Measurements from ENCODE around the gene SEPTIN1.
A peak's percentile ranks its signal among the peaks of the same experiment; 100 is the strongest.
"Not testable (repeated sequence)": the region's sequence is repeated elsewhere in the genome, so short reads cannot be mapped to it uniquely, and the experiment has no call there.

SEPTIN1 gene

GRCh38 chr16:30350134-30350871, 32.1 kb downstream of the SEPTIN1 start:
- Mint-ChIP-seq H3K4me3 (peak overlapping the region; percentile 44), H3K36me3 (no peaks in the 10 kb centered on the region), H3K4me1 (ENCODE audit: low read depth) (peaks cover 24% of the 10 kb centered on the region)

DNA sequence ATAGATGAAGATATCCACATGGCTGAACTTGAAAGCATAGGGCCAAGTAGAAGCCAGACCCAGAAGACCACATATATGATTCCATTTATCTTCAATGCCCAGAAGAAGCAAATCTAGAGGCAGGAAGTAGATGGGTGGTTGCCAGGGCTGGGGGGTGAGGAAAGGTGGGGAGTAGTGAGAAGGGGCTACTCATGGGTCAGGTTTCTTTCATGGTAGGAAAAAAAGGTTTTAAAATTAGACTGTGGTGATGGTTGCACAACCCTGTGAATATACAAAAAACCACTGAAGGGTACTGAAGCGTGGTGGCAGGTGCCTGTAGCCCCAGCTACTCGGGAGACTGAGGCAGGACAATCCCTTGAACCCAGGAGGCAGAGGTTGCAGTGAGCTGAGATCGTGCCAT, 32.7 kb downstream of the SEPTIN1 start:
- H3K27ac Mint-ChIP-seq, result peak overlapping the region; percentile 69
- no peaks in the 10 kb centered on the region for H3K27me3 Mint-ChIP-seq
- H3K36me3 Mint-ChIP-seq, result no peaks in the 10 kb centered on the region
- H3K9me3 Mint-ChIP-seq (ENCODE audit: low read depth), result no peaks in the 10 kb centered on the region
- H3K4me3 Mint-ChIP-seq, result no peak overlapping the region
- H3K4me1 Mint-ChIP-seq (ENCODE audit: low read depth), result peaks cover 22% of the 10 kb centered on the region

More at GRCh38 chr16:30350134-30350871, 32.1 kb downstream of the SEPTIN1 start:
- Mint-ChIP-seq H3K27ac (peak overlapping the region; percentile 83), H3K27me3 (no peaks in the 10 kb centered on the region), H3K9me3 (ENCODE audit: low read depth) (no peaks in the 10 kb centered on the region)

- H3K4me3 Mint-ChIP-seq, result no peak overlapping the region
- H3K9me3 Mint-ChIP-seq (ENCODE audit: low read depth), result no peaks in the 10 kb centered on the region
- H3K27ac Mint-ChIP-seq, result peak overlapping the region; percentile 69
- H3K36me3 Mint-ChIP-seq, result no peaks in the 10 kb centered on the region
- peaks cover 16% of the 10 kb centered on the region for H3K4me1 Mint-ChIP-seq (ENCODE audit: low read depth)
- H3K27me3 Mint-ChIP-seq, result no peaks in the 10 kb centered on the region
These were observed 33.4 kb downstream of the SEPTIN1 start for GRCh38 chr16:30348929-30349328.

DNA sequence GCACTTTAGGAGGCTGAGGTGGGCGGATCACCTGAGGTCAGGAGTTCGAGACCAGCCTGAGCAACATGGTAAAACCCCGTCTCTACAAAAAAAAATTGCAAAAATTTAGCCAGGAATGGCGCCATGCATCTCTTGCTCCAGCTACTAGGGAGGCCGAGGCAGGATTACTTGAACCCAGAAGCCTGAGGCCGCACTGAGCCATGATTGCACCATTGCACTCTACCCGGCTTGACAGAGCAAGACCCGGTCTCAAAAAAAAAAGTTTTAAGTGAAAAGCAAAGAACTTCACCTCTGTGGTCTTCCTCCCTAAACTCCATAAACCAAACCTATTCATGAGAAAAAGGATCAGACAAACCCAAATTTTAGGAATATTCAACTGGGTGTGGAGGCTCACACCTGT, 34.2 kb downstream of the SEPTIN1 start:
- Mint-ChIP-seq H3K36me3 (no peaks in the 10 kb centered on the region), H3K4me3 (no peak overlapping the region), H3K9me3 (ENCODE audit: low read depth) (no peaks in the 10 kb centered on the region), H3K27me3 (no peaks in the 10 kb centered on the region), H3K4me1 (ENCODE audit: low read depth) (peaks cover 14% of the 10 kb centered on the region), H3K27ac (no peak overlapping the region)

GRCh38 chr16:30346286-30346685, 36.1 kb downstream of the SEPTIN1 start:
- H3K27me3 Mint-ChIP-seq, result no peaks in the 10 kb centered on the region
- H3K9me3 Mint-ChIP-seq (ENCODE audit: low read depth), result no peaks in the 10 kb centered on the region
- H3K4me1 Mint-ChIP-seq (ENCODE audit: low read depth), result peaks cover 8% of the 10 kb centered on the region
- H3K4me3 Mint-ChIP-seq, result no peak overlapping the region
- H3K27ac Mint-ChIP-seq, result no peak overlapping the region
- no peaks in the 10 kb centered on the region for H3K36me3 Mint-ChIP-seq

GRCh38 chr16:30343491-30343820, 38.9 kb downstream of the SEPTIN1 start:
- H3K27ac Mint-ChIP-seq; H3K4me1 Mint-ChIP-seq (ENCODE audit: low read depth); H3K36me3 Mint-ChIP-seq; H3K9me3 Mint-ChIP-seq (ENCODE audit: low read depth); H3K4me3 Mint-ChIP-seq; H3K27me3 Mint-ChIP-seq: not testable (repeated sequence)

DNA sequence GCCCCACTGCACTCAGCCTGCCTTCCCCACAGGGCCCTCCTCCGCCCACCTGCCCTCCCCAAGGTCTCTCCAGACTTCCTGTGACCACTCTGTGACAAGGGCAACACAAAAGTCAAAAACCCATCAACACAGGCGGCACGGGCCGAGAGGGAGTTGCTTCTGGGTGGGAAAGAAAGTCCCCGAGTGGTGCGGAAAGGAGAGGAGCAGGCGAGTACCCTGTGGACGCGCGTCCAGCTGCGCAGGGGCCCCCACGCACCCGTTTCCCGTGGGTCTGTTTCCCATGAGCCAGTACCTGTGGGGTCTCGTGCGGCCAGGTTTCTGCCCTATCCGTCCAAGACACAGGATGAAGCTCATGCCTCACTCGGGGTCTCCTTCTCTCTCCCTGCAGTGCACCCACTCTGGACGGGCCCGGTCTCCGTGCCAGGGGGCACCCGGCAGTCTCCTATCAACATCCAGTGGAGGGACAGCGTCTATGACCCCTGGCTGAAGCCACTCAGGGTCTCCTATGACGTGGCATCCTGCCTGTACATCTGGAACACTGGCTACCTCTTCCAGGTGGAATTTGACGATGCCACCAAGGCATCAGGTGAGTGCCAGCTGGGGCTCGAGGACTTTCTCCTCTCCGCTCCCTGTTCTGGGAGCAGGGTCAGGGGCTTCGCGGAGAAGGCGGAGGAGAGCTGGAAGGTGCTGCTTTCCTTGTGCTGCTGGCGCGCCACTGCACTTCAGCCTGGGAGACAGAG, 39.4 kb downstream of the SEPTIN1 start:
- H3K36me3 Mint-ChIP-seq, result no peaks in the 10 kb centered on the region
- H3K27ac Mint-ChIP-seq, result no peak overlapping the region
- no peaks in the 10 kb centered on the region for H3K27me3 Mint-ChIP-seq
- H3K4me3 Mint-ChIP-seq, result no peak overlapping the region
- peaks cover 7% of the 10 kb centered on the region for H3K4me1 Mint-ChIP-seq (ENCODE audit: low read depth)
- no peaks in the 10 kb centered on the region for H3K9me3 Mint-ChIP-seq (ENCODE audit: low read depth)

GRCh38 chr16:30341971-30342370, 40.4 kb downstream of the SEPTIN1 start:
- H3K4me1 Mint-ChIP-seq (ENCODE audit: low read depth); H3K9me3 Mint-ChIP-seq (ENCODE audit: low read depth); H3K36me3 Mint-ChIP-seq; H3K4me3 Mint-ChIP-seq; H3K27ac Mint-ChIP-seq; H3K27me3 Mint-ChIP-seq: not testable (repeated sequence)

DNA sequence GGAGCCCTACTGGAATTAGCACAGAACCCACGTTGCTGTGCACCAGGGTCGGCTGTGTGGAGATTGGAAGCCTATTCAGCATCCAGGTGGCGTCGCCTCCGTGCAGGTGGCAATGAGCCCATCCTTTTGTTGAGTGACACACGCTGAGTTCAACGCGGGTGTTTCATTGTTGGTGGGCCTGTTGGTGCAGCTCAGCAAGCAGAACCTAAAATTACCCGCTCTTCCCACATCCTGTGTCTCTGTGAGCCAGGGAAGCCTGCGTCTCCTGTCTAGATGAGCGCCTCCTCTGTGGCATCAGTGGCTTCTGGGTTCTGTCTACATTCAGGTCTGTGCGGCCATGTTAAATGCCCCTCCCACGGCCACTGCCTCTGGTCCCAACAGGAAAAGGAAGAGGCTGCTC, 41.7 kb downstream of the SEPTIN1 start:
- no peaks in the 10 kb centered on the region for H3K27me3 Mint-ChIP-seq
- H3K4me1 Mint-ChIP-seq (ENCODE audit: low read depth), result peaks cover 14% of the 10 kb centered on the region
- peak overlapping the region; percentile 38 for H3K4me3 Mint-ChIP-seq
- H3K36me3 Mint-ChIP-seq, result no peaks in the 10 kb centered on the region
- H3K27ac Mint-ChIP-seq, result no peak overlapping the region
- H3K9me3 Mint-ChIP-seq (ENCODE audit: low read depth), result no peaks in the 10 kb centered on the region

- peaks cover 17% of the 10 kb centered on the region for H3K4me1 Mint-ChIP-seq (ENCODE audit: low read depth)
- H3K27ac Mint-ChIP-seq; H3K4me3 Mint-ChIP-seq; H3K9me3 Mint-ChIP-seq (ENCODE audit: low read depth); H3K36me3 Mint-ChIP-seq; H3K27me3 Mint-ChIP-seq: not testable (repeated sequence)
These were observed 43.6 kb downstream of the SEPTIN1 start for GRCh38 chr16:30338715-30339114.

GRCh38 chr16:30337964-30338357, 44.4 kb downstream of the SEPTIN1 start:
- H3K4me3 Mint-ChIP-seq; H3K36me3 Mint-ChIP-seq; H3K27ac Mint-ChIP-seq; H3K27me3 Mint-ChIP-seq; H3K9me3 Mint-ChIP-seq (ENCODE audit: low read depth): not testable (repeated sequence)
- H3K4me1 Mint-ChIP-seq (ENCODE audit: low read depth), result peaks cover 19% of the 10 kb centered on the region

DNA sequence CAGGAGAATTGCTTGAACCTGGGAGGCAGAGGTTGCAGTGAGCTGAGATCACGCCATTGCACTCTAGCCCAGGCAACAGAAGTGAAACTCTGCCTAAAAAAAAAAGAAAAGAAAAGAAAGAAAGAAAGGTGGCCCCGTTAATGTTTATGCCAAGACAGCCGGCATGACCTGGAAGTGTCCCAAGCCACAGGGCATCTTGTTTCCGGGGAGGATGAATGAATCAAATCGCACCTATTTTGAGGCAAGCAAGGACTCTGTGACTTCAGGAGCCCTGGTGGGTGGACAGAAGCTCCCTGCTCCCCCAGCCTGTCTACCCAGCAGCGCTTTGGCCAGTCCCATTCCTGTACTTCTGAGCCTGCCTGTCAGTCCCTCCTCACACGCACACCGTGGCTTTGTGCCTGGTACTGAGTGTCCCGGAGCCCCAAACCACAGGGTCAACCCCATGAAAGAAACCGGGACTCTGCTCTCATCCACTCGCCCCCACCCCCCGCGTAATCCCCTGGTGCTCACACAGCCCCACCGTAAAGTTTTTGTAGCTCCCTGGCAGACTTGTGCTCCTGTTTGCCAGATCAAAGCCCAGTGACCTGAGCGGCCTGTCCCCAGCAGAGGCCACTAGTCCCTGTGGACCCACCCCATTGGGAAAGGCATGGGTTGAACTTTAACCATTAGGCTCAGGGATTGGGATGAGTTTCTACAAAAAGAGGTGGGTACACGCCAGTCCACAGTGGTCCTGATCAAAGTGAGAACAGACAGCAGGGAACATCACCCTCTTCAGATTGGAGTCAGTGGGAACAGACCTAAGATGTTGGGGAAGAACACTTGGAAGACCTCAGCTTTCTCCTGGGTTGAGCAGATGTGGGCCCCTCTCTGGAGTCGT, 46.5 kb downstream of the SEPTIN1 start:
- no peaks in the 10 kb centered on the region for H3K36me3 Mint-ChIP-seq
- peak overlapping the region; percentile 85 for H3K4me3 Mint-ChIP-seq
- no peaks in the 10 kb centered on the region for H3K27me3 Mint-ChIP-seq
- H3K4me1 Mint-ChIP-seq (ENCODE audit: low read depth), result peaks cover 25% of the 10 kb centered on the region
- H3K9me3 Mint-ChIP-seq (ENCODE audit: low read depth), result no peaks in the 10 kb centered on the region
- H3K27ac Mint-ChIP-seq, result peak overlapping the region; percentile 66

DNA sequence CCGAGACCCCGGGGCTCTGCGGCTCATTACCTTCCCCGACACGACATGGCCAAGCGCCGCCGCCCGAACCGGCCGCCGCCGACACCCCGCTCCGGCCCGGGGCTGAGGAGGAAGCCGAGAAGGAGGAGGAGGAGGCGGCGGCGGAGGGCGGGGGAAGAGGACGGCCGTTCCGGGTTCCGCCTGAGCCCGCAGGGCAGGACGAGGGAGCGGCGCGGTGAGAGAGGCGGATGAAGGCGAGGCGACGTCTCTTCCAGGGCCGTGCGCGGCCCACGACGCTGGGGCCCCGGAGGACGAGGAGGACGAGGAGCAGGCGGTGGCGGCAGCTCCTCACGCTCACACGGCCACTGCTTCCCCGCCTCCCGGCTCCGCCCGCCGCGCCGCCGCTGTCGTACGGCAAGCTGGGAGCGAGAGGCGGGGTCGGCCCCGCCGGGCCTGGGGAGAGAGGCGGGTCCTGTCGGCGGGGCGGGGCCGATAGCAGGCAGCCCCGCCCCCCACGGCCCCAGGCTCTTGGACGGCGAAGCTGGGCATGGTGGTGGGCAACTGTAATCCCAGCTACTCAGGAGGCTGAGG, 47.2 kb downstream of the SEPTIN1 start:
- not testable (repeated sequence) for H3K27me3 Mint-ChIP-seq; H3K9me3 Mint-ChIP-seq (ENCODE audit: low read depth); H3K36me3 Mint-ChIP-seq
- Mint-ChIP-seq H3K27ac (peak overlapping the region; percentile 66), H3K4me1 (ENCODE audit: low read depth) (peaks cover 25% of the 10 kb centered on the region), H3K4me3 (peak overlapping the region; percentile 85)

- H3K9me3 Mint-ChIP-seq (ENCODE audit: low read depth); H3K27me3 Mint-ChIP-seq; H3K36me3 Mint-ChIP-seq: not testable (repeated sequence)
- H3K4me1 Mint-ChIP-seq (ENCODE audit: low read depth), result peaks cover 25% of the 10 kb centered on the region
- peak overlapping the region; percentile 95 for H3K27ac Mint-ChIP-seq
- peak overlapping the region; percentile 100 for H3K4me3 Mint-ChIP-seq
These were observed 47.8 kb downstream of the SEPTIN1 start for GRCh38 chr16:30334473-30334989.
